Measurements from ENCODE around the gene SYT2. TPM values are rescaled to one million over a fixed set of nuclear protein-coding genes. Genes with fewer than 3 reads are reported as not detected.

The SYT2 gene
- total and polyA plus RNA-seq, 9 of the 15 experiments (the other 6 are each of a cell fraction or from before 2014, with no cell fraction given), result not detected

DNA sequence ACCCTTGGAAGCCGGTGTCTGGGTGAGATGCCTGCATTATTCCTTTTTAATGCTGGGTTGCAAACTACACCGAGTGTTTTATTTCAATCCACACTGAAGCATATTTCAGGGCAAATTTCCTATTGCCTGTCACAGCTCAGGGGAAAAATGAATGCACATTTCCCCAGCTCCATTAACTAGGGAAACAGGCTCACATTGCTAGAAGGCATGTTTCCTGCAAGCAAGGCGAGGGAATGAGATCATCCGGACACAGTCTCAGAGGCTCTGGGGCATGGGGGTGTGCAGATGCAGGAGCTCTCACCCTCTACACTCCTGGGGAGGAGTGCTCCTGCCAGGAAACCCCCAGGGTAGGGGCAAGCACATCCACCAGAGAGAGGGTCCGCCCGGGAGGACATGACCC is 24.6 kb downstream of the SYT2 start (continued):
- TF ChIP-seq MTF1 (CRISPR knock-in tag; IDR thresholded peaks at IDR 0.05; ENCODE audit: borderline replicate concordance) (no peak), RBFOX2 (IDR thresholded peaks at IDR 0.05; ENCODE audit: low read depth, low read length) (no peak), SUPT5H (IDR thresholded peaks at IDR 0.05) (no peak), HNRNPLL (IDR thresholded peaks at IDR 0.05; ENCODE audit: low read depth, low read length, poor library complexity, severe bottlenecking) (no peak)
- TF ChIP-seq, protein P1, sequence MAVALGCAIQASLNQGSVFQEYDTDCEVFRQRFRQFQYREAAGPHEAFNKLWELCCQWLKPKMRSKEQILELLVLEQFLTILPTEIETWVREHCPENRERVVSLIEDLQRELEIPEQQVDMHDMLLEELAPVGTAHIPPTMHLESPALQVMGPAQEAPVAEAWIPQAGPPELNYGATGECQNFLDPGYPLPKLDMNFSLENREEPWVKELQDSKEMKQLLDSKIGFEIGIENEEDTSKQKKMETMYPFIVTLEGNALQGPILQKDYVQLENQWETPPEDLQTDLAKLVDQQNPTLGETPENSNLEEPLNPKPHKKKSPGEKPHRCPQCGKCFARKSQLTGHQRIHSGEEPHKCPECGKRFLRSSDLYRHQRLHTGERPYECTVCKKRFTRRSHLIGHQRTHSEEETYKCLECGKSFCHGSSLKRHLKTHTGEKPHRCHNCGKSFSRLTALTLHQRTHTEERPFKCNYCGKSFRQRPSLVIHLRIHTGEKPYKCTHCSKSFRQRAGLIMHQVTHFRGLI (CRISPR knock-in tag; IDR thresholded peaks at IDR 0.05), result no peak

DNA sequence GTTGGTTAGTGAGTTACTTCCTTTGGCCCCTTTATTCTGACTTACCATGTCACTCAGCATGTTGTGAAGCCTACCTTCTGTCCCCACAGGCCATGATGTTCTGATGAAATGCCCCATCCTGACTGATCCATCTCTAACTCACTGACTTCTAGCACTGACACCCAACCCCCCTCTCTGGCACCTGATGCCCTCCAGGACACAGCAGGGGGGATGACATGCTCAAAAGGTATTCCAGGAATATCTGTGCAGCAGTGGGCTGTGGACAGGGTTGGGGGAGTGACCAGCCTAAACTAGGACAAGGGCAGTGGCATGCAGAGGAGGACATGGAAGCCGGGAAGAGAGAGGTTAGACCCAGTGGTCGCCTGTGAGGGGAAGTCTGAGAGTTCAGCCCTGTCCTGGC is 25.5 kb downstream of the SYT2 start:
- POLR2A ChIA-PET, result no interaction called here
- intact Hi-C loops (cut with micrococcal nuclease) (no loop called here), in situ Hi-C loops (cut with MboI) (no loop called here)
- Histone ChIP-seq H2AFZ (ENCODE audit: low read depth, low read length) (no peak overlapping the region), H3K9me1 (ENCODE audit: control insufficient read depth, insufficient read depth, low read length) (no peaks in the 10 kb centered on the region), H3K36me3 (ENCODE audit: control insufficient read depth, insufficient read depth, low read length) (no peaks in the 10 kb centered on the region), H3K27me3 (ENCODE audit: control insufficient read depth in 2 of 2, insufficient read depth in 2 of 2, low read length in 2 of 2) (peaks cover 28 to 72% of the 10 kb centered on the region in 2 experiments), H3K4me1 (replicated peaks in 1 of 2; ENCODE audit: control insufficient read depth in 2 of 2, insufficient read depth in 2 of 2, low read length in 2 of 2) (no peaks in the 10 kb centered on the region), H3K4me3 (no peak overlapping the region), H4K20me1 (replicated peaks; ENCODE audit: control insufficient read depth, insufficient read depth, low read length) (no peaks in the 10 kb centered on the region; the same call in 1 of the 2 replicates), H3K9ac (ENCODE audit: insufficient read depth in 1 of 2, low read depth in 2 of 2, low read length in 2 of 2) (no peak overlapping the region), H3K79me2 (ENCODE audit: control insufficient read depth, insufficient read depth, low read length) (no peaks in the 10 kb centered on the region), H3K27ac (ENCODE audit: extremely low read depth, low read depth, low read length) (no peak overlapping the region), H3K4me2 (ENCODE audit: insufficient read depth, low read length) (no peak overlapping the region), H3K9me3 (replicated peaks; ENCODE audit: control insufficient read depth, insufficient read depth, low read depth, low read length) (no peaks in the 10 kb centered on the region)
- BruUV-seq (replicated peaks), result no TSS peak
- DNase-seq (ENCODE audit: extremely low read depth in 1 of 4, low spot score in 3 of 4), result no peak
- WGBS (ENCODE audit: insufficient coverage, low coverage, missing lambda C conversion rate), result 0% methylated on average over 2 of the region's 2 CpGs
- CTCF ChIA-PET (ENCODE audit: low intra/inter-chr PET ratio), result no interaction called here
- no peak for FAIRE-seq
- no peak for ATAC-seq
- no peak for TF ChIP-seq TAF9B (IDR thresholded peaks at IDR 0.05; ENCODE audit: partially characterized antibody)
- TF ChIP-seq ZEB2 (IDR thresholded peaks at IDR 0.05), result no peak
- TF ChIP-seq SMC3 (conservative IDR thresholded peaks at IDR 0.05; ENCODE audit: insufficient read depth, low read depth, low read length), result no peak
- no peak for TF ChIP-seq WHSC1 (IDR thresholded peaks at IDR 0.05; ENCODE audit: low read length)
- TF ChIP-seq, protein P2, sequence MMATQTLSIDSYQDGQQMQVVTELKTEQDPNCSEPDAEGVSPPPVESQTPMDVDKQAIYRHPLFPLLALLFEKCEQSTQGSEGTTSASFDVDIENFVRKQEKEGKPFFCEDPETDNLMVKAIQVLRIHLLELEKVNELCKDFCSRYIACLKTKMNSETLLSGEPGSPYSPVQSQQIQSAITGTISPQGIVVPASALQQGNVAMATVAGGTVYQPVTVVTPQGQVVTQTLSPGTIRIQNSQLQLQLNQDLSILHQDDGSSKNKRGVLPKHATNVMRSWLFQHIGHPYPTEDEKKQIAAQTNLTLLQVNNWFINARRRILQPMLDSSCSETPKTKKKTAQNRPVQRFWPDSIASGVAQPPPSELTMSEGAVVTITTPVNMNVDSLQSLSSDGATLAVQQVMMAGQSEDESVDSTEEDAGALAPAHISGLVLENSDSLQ (IDR thresholded peaks at IDR 0.05), result no peak
- TF ChIP-seq, protein P3, sequence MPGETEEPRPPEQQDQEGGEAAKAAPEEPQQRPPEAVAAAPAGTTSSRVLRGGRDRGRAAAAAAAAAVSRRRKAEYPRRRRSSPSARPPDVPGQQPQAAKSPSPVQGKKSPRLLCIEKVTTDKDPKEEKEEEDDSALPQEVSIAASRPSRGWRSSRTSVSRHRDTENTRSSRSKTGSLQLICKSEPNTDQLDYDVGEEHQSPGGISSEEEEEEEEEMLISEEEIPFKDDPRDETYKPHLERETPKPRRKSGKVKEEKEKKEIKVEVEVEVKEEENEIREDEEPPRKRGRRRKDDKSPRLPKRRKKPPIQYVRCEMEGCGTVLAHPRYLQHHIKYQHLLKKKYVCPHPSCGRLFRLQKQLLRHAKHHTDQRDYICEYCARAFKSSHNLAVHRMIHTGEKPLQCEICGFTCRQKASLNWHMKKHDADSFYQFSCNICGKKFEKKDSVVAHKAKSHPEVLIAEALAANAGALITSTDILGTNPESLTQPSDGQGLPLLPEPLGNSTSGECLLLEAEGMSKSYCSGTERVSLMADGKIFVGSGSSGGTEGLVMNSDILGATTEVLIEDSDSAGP (CRISPR knock-in tag; IDR thresholded peaks at IDR 0.05), result no peak
- no peak for TF ChIP-seq KLF10 (CRISPR knock-in tag; IDR thresholded peaks at IDR 0.05)
- TF ChIP-seq GTF2E2 (tag; IDR thresholded peaks at IDR 0.05), result no peak
- TF ChIP-seq, protein P4, sequence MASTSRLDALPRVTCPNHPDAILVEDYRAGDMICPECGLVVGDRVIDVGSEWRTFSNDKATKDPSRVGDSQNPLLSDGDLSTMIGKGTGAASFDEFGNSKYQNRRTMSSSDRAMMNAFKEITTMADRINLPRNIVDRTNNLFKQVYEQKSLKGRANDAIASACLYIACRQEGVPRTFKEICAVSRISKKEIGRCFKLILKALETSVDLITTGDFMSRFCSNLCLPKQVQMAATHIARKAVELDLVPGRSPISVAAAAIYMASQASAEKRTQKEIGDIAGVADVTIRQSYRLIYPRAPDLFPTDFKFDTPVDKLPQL (IDR thresholded peaks at IDR 0.05; ENCODE audit: extremely low read depth, insufficient read length), result no peak
- TF ChIP-seq KLF13 (tag; IDR thresholded peaks at IDR 0.05; ENCODE audit: borderline replicate concordance, low read depth), result no peak
- no peak for TF ChIP-seq GABPB2 (CRISPR knock-in tag; conservative IDR thresholded peaks at IDR 0.05)
